ENCODE measurements around the gene PSMD14. TPM values are rescaled to one million over a fixed set of nuclear protein-coding genes. Genes with fewer than 3 reads are reported as not detected.
A peak's percentile ranks its signal among the peaks of the same experiment; 100 is the strongest.

Gene PSMD14
- total and polyA plus RNA-seq, 2 of the 13 experiments (the other 11 are each of a cell fraction or from before 2014, with no cell fraction given): 60.6 to 149 TPM

DNA sequence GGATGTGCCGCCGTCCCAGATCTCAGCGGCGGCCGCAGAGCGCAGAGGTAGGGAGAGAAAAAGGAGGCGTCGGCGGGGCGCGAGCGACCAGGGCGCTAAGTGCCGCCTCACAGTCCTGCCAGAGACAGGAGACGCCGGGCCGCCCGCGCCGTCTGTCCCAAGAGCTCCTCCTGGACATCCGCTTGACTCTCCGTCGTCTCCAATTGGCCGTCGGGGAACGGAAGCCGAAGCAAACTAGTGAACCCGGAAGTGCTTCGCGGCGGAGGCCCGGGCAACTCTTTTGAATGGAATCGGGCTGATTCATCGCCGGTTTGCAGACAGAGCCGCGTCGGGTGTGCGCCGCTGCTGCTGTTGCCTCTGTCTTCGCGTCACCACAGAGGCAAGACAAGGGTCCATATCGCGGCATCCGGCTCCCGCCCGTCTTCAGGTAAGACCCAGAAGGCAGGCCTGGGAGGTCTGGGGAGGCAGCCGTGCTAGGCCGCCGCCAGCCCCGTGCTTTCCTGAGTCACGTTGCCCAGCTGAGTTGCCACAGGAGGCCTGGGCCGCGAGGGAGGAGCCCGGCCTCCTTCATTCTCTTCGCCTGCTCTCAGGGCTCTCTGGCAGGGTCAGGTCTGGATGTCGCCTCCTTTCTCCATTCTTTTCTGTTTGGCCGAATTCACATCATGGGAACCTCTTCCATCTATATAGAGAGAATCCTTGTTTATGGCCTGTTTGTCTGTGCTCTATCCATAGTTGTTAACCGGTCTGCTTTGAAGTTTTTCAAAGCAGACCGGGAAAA, at the start of gene PSMD14 (continued):
- TF ChIP-seq SETDB1 (CRISPR knock-in tag; IDR thresholded peaks at IDR 0.05; ENCODE audit: borderline replicate concordance) (0 out of 2 replicates have a peak, but pooled peaks have one; percentile 60), ATF7-NPFF (CRISPR knock-in tag; IDR thresholded peaks at IDR 0.05; ENCODE audit: low read depth) (peak; percentile 84; the same call in 1 of the 2 replicates), THAP11 (CRISPR knock-in tag; IDR thresholded peaks at IDR 0.05) (peak; percentile 92), ZNF556 (CRISPR knock-in tag; IDR thresholded peaks at IDR 0.05; ENCODE audit: borderline replicate concordance) (peak; percentile 96), ATAD3A (CRISPR knock-in tag; IDR thresholded peaks at IDR 0.05) (no peak; the same call in 1 of the 2 replicates), ZNF337 (CRISPR knock-in tag; IDR thresholded peaks at IDR 0.05; ENCODE audit: borderline replicate concordance, low read depth) (peak; percentile 92; the same call in 1 of the 2 replicates), ZNF160 (CRISPR knock-in tag; IDR thresholded peaks at IDR 0.05) (peak; percentile 80), MXI1 (IDR thresholded peaks at IDR 0.05; ENCODE audit: borderline replicate concordance, low read depth, low read length) (peak; percentile 87; the same call in 1 of the 3 replicates), ZSCAN29 (CRISPR knock-in tag; conservative IDR thresholded peaks at IDR 0.05) (peak; percentile 92), ESRRA (CRISPR knock-in tag; IDR thresholded peaks at IDR 0.05; ENCODE audit: low read depth) (peak; percentile 26; the same call in 1 of the 2 replicates), MIER2 (CRISPR knock-in tag; IDR thresholded peaks at IDR 0.05) (peak; percentile 62; the same call in 1 of the 2 replicates), NFKBIZ (CRISPR knock-in tag; IDR thresholded peaks at IDR 0.05) (peak; percentile 93), ZNF317 (CRISPR knock-in tag; IDR thresholded peaks at IDR 0.05) (peak; percentile 92), KMT2A (CRISPR knock-in tag; IDR thresholded peaks at IDR 0.05) (peak; percentile 100), SMARCC2 (IDR thresholded peaks at IDR 0.05) (no peak), TCF7 (IDR thresholded peaks at IDR 0.05; ENCODE audit: low read depth) (no peak; the same call in 1 of the 2 replicates), RBAK (CRISPR knock-in tag; IDR thresholded peaks at IDR 0.05) (no peak; the same call in 1 of the 2 replicates), ZNF678 (CRISPR knock-in tag; IDR thresholded peaks at IDR 0.05) (peak; percentile 97)
- TF ChIP-seq, protein P1, sequence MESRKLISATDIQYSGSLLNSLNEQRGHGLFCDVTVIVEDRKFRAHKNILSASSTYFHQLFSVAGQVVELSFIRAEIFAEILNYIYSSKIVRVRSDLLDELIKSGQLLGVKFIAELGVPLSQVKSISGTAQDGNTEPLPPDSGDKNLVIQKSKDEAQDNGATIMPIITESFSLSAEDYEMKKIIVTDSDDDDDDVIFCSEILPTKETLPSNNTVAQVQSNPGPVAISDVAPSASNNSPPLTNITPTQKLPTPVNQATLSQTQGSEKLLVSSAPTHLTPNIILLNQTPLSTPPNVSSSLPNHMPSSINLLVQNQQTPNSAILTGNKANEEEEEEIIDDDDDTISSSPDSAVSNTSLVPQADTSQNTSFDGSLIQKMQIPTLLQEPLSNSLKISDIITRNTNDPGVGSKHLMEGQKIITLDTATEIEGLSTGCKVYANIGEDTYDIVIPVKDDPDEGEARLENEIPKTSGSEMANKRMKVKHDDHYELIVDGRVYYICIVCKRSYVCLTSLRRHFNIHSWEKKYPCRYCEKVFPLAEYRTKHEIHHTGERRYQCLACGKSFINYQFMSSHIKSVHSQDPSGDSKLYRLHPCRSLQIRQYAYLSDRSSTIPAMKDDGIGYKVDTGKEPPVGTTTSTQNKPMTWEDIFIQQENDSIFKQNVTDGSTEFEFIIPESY (CRISPR knock-in tag; IDR thresholded peaks at IDR 0.05): 0 out of 2 replicates have a peak, but pooled peaks have one; percentile 23
- TF ChIP-seq, protein P2, sequence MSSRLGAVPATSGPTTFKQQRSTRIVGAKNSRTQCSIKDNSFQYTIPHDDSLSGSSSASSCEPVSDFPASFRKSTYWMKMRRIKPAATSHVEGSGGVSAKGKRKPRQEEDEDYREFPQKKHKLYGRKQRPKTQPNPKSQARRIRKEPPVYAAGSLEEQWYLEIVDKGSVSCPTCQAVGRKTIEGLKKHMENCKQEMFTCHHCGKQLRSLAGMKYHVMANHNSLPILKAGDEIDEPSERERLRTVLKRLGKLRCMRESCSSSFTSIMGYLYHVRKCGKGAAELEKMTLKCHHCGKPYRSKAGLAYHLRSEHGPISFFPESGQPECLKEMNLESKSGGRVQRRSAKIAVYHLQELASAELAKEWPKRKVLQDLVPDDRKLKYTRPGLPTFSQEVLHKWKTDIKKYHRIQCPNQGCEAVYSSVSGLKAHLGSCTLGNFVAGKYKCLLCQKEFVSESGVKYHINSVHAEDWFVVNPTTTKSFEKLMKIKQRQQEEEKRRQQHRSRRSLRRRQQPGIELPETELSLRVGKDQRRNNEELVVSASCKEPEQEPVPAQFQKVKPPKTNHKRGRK (CRISPR knock-in tag; IDR thresholded peaks at IDR 0.05): peak; percentile 58; the same call in 1 of the 2 replicates
- TF ChIP-seq, protein P3, sequence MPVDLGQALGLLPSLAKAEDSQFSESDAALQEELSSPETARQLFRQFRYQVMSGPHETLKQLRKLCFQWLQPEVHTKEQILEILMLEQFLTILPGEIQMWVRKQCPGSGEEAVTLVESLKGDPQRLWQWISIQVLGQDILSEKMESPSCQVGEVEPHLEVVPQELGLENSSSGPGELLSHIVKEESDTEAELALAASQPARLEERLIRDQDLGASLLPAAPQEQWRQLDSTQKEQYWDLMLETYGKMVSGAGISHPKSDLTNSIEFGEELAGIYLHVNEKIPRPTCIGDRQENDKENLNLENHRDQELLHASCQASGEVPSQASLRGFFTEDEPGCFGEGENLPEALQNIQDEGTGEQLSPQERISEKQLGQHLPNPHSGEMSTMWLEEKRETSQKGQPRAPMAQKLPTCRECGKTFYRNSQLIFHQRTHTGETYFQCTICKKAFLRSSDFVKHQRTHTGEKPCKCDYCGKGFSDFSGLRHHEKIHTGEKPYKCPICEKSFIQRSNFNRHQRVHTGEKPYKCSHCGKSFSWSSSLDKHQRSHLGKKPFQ (CRISPR knock-in tag; IDR thresholded peaks at IDR 0.05; ENCODE audit: insufficient replicate concordance): peak; percentile 66
- TF ChIP-seq, protein P4, sequence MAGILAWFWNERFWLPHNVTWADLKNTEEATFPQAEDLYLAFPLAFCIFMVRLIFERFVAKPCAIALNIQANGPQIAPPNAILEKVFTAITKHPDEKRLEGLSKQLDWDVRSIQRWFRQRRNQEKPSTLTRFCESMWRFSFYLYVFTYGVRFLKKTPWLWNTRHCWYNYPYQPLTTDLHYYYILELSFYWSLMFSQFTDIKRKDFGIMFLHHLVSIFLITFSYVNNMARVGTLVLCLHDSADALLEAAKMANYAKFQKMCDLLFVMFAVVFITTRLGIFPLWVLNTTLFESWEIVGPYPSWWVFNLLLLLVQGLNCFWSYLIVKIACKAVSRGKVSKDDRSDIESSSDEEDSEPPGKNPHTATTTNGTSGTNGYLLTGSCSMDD (CRISPR knock-in tag; IDR thresholded peaks at IDR 0.05): peak; percentile 80; the same call in 1 of the 2 replicates

Measured in HepG2 (cell line).